ENCODE data around the gene CEMIP.

The CEMIP gene

GRCh38 chr15:80779658-80780415 is 667 bp downstream of the CEMIP start:
- no peak for TF ChIP-seq JUND (IDR thresholded peaks at IDR 0.05; ENCODE audit: low read depth)
- peak; percentile 45 to 60 for DNase-seq (ENCODE audit: low read depth in 1 of 2, low spot score in 1 of 2)
- in situ Hi-C loops (cut with HindIII; ENCODE audit: low pct_unique_long_range_greater_than_20kb, low sequenced_read_pairs) = no loop called here

GRCh38 chr15:80780416-80781221 is 1.4 kb downstream of the CEMIP start:
- in situ Hi-C loops (cut with HindIII; ENCODE audit: low pct_unique_long_range_greater_than_20kb, low sequenced_read_pairs) = no loop called here
- DNase-seq (ENCODE audit: low read depth in 1 of 2, low spot score in 1 of 2) = peak; percentile 47 to 58

DNA sequence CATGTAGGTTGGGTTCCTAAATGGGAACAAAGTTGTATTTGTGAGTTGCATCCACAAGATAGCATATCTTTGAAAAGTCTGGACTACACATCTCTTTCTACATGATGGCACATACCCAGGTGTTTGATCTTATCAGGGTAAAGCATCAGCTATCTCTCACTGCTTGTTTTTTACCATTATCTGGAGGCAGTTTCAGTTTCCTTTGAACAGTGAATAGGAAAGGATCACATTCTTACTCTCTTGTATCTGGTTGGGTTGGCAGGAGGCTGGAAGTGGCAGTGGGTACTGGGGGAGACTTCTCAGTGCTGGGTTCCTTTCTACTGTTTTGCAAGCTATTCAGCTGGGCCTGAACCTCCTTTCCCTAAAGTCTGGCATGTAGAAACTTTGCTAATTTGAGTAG is 4.1 kb downstream of the CEMIP start:
- in situ Hi-C loops (cut with HindIII; ENCODE audit: low pct_unique_long_range_greater_than_20kb, low sequenced_read_pairs) = no loop called here
- DNase-seq (ENCODE audit: low read depth in 1 of 2, low spot score in 1 of 2) = no peak
- TF ChIP-seq JUND (IDR thresholded peaks at IDR 0.05; ENCODE audit: low read depth) = no peak

More at GRCh38 chr15:80780416-80781221, 1.4 kb downstream of the CEMIP start:
- no peak for TF ChIP-seq JUND (IDR thresholded peaks at IDR 0.05; ENCODE audit: low read depth)

GRCh38 chr15:80785335-80785734 is 6.2 kb downstream of the CEMIP start:
- no peak for DNase-seq (ENCODE audit: low read depth in 1 of 2, low spot score in 1 of 2)
- in situ Hi-C loops (cut with HindIII; ENCODE audit: low pct_unique_long_range_greater_than_20kb, low sequenced_read_pairs) = no loop called here
- no peak for TF ChIP-seq JUND (IDR thresholded peaks at IDR 0.05; ENCODE audit: low read depth)

DNA sequence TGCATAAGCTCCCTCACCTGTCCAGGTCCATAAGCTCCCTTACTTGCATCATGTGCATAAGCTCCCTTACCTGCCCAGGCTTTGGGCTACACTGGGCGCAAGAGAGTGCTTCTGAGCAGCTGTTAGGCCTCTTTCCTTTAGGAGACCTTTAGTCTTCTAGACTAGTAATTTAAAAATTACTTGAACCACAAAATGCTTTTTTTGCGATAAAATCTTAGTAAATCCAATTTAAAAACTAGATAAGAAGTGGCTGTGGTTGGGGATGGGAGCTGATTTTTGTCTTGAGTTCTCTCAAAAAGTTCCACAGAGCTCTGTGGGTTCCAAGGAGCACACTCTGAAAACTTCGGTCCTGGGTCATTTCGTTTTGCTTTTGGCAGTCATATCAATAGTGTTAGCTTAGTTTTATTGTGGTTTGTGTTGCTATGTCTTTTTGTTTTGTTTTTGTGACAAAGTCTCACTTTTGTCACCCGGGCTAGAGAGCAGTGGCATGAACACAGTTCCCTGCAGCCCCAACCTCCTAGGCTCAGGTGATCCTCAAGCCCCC is 6.7 kb downstream of the CEMIP start:
- in situ Hi-C loops (cut with HindIII; ENCODE audit: low pct_unique_long_range_greater_than_20kb, low sequenced_read_pairs) = no loop called here
- TF ChIP-seq JUND (IDR thresholded peaks at IDR 0.05; ENCODE audit: low read depth) = no peak
- DNase-seq (ENCODE audit: low read depth in 1 of 2, low spot score in 1 of 2) = no peak

- in situ Hi-C loops (cut with HindIII; ENCODE audit: low pct_unique_long_range_greater_than_20kb, low sequenced_read_pairs) = no loop called here
- DNase-seq (ENCODE audit: low read depth in 1 of 2, low spot score in 1 of 2) = no peak
- TF ChIP-seq JUND (IDR thresholded peaks at IDR 0.05; ENCODE audit: low read depth) = no peak
Measured at GRCh38 chr15:80787316-80787715, 8.1 kb downstream of the CEMIP start.

DNA sequence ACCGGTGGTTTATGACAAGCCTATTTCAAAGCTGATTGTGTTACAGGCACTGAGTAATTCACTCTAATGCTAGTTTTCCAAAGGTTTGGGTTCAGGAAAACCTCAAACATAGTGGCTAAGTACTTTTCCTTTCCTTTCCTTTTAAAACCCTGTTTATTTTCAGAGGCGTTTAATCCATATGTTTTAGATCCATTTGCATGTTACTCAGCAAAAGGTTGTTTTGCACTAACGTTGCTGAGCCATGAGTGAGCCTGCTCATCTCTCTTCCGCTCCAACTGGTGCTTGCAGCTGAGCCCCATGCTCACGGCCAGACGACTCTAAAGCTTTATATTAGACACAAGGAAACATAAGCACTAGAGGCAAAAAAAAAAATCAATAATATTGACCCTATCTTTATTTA is 9.4 kb downstream of the CEMIP start:
- no peak for TF ChIP-seq JUND (IDR thresholded peaks at IDR 0.05; ENCODE audit: low read depth)
- in situ Hi-C loops (cut with HindIII; ENCODE audit: low pct_unique_long_range_greater_than_20kb, low sequenced_read_pairs) = no loop called here
- DNase-seq (ENCODE audit: low read depth in 1 of 2, low spot score in 1 of 2) = no peak

DNA sequence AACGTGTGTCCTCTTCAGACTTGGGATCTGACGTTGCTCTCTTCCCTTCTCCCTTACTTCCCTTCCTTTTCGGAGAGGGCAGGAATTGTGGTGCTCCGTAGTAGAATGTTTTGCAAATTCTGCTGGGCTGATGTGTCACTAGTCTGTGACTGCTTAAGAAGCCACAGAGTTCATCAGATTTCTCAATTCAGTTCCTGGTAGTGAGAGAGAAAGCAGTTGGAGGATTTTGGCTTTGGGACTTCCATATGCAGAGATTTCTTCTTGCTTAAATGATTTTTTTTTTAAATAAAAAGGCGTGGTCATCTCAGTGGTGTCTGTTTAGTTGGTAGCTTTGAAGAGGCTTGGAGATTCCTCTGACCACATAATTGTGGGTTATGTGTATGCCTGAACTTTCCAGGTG is 10.1 kb downstream of the CEMIP start:
- in situ Hi-C loops (cut with HindIII; ENCODE audit: low pct_unique_long_range_greater_than_20kb, low sequenced_read_pairs) = no loop called here
- no peak for TF ChIP-seq JUND (IDR thresholded peaks at IDR 0.05; ENCODE audit: low read depth)
- DNase-seq (ENCODE audit: low read depth in 1 of 2, low spot score in 1 of 2) = no peak

DNA sequence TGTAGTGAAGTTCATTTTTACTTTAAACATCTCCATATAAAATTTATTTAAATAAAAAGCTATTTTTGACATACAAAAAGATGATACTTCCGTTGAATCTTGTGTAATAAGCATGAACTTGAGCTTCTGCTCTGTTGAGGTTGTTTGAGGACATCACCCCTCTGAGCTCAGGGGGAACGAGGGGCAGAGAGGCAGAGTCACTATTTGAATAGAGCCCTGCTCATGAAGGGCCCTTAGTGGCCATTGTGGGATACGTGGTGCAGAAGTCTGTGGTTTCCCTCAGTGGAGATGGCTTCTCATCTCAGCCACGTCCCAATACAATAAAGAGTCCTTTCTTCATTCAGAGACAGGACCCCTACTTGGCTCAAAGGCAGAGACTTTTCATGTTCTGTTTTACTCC is 10.6 kb downstream of the CEMIP start:
- no peak for TF ChIP-seq JUND (IDR thresholded peaks at IDR 0.05; ENCODE audit: low read depth)
- DNase-seq (ENCODE audit: low read depth in 1 of 2, low spot score in 1 of 2) = no peak
- in situ Hi-C loops (cut with HindIII; ENCODE audit: low pct_unique_long_range_greater_than_20kb, low sequenced_read_pairs) = no loop called here

- no peak for TF ChIP-seq JUND (IDR thresholded peaks at IDR 0.05; ENCODE audit: low read depth)
- in situ Hi-C loops (cut with HindIII; ENCODE audit: low pct_unique_long_range_greater_than_20kb, low sequenced_read_pairs) = no loop called here
- no peak for DNase-seq (ENCODE audit: low read depth in 1 of 2, low spot score in 1 of 2)
Measured at GRCh38 chr15:80790236-80790635, 11.1 kb downstream of the CEMIP start.

DNA sequence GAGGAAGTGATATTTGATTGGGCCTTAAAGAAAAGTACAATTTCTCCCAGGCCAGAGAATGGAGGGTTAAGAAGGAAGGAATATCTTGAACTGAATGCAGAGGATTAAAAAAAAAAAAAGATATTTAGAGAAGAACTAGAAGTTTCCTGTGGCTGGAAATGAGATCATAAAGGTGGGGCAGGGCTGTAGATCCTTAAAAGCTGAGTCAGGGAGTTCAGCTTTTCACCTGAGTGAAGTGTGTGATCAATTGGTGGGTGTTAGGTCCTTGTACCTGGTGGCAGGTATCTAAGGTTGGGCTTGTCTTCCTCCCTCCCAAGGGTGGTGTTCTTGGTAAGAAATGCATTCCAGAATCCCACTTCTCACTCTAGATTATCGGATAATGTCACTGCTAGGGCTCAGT is 11.8 kb downstream of the CEMIP start:
- TF ChIP-seq JUND (IDR thresholded peaks at IDR 0.05; ENCODE audit: low read depth) = no peak
- in situ Hi-C loops (cut with HindIII; ENCODE audit: low pct_unique_long_range_greater_than_20kb, low sequenced_read_pairs) = no loop called here
- DNase-seq (ENCODE audit: low read depth in 1 of 2, low spot score in 1 of 2) = no peak

- in situ Hi-C loops (cut with HindIII; ENCODE audit: low pct_unique_long_range_greater_than_20kb, low sequenced_read_pairs) = no loop called here
- DNase-seq (ENCODE audit: low read depth in 1 of 2, low spot score in 1 of 2) = no peak
- TF ChIP-seq JUND (IDR thresholded peaks at IDR 0.05; ENCODE audit: low read depth) = no peak
Measured at GRCh38 chr15:80796407-80796806, 17.2 kb downstream of the CEMIP start.

DNA sequence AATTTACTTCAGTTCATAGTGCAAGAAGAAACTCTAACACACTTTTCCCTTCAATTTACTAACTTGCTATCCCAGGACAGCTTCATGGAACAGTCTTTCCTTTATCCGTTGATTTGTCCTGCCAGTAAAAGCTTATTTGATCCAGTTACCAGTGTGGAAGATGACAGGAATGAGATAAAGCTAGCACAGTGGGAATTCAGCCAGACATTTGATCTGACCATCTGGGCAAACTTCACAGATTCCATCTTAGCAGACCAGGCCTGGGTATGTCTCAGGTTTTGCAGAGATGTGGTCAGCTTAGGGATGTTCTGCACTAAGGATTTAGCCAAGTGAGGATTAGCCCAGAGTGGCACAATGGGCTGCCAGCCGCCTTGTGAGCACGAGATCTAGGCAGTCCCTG is 19.7 kb downstream of the CEMIP start:
- no peak for DNase-seq (ENCODE audit: low read depth in 1 of 2, low spot score in 1 of 2)
- no peak for TF ChIP-seq JUND (IDR thresholded peaks at IDR 0.05; ENCODE audit: low read depth)
- in situ Hi-C loops (cut with HindIII; ENCODE audit: low pct_unique_long_range_greater_than_20kb, low sequenced_read_pairs) = no loop called here

Data from T47D (cell line).